Measurements from ENCODE around the gene LRP1B.

LRP1B gene

DNA sequence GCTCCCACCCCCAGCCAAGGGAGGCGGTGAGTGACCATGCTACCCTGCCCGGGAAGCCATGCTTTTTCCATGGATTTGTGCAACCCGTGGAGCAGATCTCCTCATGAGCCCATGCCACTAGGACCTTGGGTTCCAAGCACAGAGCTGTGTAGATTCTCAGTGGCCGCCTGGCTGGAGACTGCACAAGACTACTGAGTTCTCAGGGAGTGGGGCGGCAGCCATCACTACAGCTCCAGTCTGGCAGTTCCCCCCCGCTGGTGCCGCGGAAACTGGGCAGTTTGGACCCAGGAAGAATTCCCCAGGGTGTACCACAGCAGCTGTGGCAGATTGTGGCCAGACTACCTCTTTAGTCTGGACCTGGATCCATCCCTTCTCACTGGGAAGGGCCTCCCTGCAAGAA is 470.6 kb downstream of the LRP1B start:
- no peak for DNase-seq (ENCODE audit: low spot score)

DNA sequence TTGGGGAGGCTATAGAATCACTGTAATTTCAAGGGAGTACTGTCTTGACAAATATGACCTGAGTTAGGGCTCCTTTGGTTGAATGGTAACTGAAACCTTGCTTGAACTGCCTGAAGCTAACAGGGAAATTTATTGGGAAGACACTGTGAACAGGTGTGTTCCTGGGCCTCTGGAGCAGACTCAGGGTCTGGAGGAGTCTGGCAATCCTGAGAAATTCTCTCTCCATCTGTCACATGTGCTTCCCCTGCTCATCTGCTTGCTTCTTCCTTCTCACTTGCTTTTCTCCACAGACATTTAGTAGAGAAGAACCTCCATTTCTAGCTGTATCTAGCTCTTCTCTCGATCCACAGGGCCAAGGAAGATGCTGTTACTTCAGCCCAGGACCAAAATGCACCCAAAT is 476.5 kb downstream of the LRP1B start:
- DNase-seq (ENCODE audit: low spot score), result no peak

DNA sequence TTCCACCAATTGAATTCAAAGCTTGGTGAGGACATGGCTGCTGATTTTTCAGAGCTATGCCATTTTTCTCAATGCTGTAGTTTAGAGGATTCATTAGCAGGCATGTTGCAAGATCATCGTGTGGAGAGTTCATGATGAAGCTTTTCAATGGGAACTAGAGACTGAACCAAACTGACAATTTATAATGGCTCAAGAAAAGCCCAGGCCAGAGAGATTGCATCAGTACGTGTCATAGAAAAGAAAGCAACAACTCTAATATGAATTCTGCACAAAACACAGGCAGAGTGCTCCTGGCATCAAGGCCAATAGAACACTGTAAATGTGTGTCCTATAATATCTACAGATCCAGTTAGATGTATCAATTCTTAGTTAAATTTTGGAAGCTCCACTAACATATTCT is 477.6 kb downstream of the LRP1B start:
- DNase-seq (ENCODE audit: low spot score), result no peak

DNA sequence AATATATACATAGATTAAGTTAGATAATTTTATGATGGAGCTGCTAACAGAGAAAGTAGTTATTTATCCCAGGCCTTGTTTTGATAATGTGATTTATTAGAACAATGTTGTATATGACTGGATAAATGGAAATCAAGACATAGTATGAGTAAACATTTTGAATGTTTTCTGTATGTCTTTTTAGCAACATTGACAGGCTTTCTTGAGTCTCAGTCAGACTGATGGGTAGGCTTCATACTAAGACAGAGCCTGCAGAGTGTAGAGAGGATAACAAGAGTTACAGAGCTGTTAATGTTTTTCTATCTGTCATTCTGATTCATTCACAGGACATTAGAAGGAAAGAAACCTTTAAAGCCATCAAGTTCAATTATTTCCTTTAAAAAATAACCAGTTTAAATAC is 478.5 kb downstream of the LRP1B start:
- no peak for DNase-seq (ENCODE audit: low spot score)

DNA sequence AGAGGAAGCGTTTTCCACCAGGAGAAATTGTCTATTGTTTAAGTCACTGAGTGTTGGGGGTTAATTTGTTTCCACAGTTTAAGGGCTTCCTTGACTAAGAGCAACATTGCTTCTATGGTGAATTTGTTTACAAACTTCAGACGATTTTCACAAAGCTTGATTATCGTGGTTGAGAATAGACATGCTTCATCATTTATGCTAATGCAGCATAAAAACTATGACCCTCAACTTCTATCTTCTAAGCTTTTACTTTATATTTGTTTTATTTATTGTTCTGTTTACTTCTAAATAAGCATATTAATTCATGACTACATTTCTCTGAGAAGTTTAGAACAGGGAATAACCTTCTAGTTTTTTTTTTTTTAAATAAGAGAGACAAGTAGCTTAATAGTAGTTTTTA is 483.5 kb downstream of the LRP1B start:
- DNase-seq (ENCODE audit: low spot score), result no peak

DNA sequence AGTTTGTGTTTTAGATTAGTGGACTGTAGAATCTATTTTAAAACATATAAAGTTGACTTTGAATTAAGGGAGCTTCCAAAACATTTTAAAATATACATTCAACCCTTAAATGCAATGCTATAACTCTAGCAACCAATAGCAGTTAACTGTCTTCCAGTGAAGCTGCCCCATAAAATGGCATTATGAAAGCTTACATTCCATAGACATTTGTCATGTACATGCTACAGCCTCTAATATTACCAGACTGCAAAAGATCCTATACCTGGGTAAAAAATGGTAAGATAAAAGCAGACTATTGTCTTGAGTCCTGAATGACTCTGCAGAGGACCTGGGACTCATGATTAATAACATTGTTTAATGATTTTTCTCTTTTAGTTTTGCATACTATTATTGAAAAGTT is 489.4 kb downstream of the LRP1B start:
- DNase-seq (ENCODE audit: low spot score), result no peak

DNA sequence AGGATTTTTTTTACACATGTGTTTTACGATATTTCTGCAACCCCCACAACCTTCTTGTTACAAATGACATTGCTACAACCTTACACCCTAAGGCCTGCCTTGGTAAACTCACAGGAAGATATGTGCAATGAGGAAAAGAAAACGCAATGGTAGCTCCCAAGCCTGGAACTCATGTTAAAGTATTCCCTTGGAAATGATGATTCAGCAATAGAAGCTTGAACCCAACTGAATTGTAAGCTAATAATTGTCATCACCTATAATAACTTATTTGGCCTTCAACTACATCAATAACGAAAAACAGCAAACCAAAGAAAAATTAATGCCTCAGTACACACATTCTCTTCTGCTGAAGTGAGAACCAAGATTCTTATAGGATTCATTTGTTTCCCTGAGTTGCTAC is 491.0 kb downstream of the LRP1B start:
- DNase-seq (ENCODE audit: low spot score), result no peak

DNA sequence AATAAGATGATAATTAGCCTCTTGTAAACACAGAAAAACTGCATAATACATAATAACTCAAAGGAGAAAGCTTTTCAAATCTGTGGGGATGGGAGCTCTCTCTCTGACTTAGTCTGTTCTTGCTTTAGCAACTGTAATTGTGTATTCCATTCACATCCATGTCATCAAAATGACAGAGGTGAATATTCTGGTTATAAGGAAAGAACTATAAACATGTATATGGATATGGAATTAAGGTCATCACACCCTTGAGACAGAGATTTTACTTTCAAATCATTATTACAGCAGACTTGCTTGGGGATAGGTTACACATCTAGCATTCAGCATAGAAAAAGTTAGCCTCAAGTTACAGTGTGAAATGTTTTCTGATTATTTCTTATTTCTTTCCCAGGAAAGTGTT is 497.7 kb downstream of the LRP1B start:
- DNase-seq (ENCODE audit: low spot score), result no peak

DNA sequence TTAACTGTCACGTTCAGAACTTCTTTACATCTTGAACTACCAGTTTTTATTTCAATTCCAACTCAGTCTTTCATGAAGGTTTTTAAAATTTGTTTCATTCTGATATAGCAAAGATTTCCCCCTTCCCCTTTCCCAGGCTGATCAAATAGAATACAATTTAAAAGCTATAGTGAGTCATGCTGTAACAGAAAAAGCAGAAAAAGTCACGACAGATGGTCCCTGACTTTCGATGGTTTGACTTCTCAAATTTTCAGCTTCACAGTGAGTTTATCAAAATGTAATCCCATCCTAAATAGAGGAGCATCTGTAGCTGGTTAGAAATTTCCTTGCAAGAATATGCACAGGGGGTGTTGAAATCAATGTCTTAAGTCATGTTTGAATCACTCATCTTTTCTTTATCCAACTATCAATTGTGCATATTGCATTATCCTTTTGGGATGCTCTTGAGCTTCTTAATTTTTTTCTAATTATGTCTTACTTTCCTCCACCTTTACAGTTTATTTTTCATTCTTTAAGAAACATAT is 500.3 kb downstream of the LRP1B start:
- DNase-seq (ENCODE audit: low spot score), result no peak

DNA sequence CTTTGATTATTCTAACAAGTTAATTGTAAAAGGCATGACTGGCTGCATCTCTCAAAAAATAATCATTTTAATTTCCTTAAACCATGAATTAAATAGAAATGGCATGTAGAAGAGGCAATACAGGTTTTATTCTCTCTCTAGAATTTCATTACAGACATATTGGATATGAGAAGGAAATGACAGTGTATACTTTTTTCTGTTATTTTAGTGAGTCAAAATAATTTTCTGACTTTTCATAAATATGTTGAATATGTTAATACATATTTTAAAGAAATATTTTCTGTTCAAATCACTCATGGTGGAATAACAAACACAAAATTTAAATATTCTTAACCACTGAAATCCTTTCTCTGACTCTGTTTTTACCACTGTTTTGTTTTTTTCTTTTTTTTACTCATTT is 510.4 kb downstream of the LRP1B start:
- DNase-seq (ENCODE audit: low spot score), result no peak

DNA sequence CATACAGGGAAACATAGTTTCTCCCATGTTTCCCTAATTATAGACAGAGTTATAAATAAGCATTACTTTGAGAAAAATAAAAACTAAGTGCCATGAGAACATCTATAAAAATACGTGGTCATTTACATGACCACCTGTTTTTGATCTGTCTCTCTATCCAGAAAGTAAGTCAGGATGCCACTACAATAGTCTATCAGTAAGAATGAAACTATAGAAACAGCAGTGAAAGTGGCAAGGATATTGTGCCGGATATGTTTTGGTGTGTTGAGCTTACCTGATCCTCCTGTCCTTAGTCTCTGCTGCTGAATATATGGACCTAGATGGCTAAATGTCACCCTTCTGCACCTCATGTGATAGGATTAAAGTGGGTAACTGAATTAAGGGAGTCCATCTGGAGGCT is 512.4 kb downstream of the LRP1B start:
- DNase-seq (ENCODE audit: low spot score), result no peak

DNA sequence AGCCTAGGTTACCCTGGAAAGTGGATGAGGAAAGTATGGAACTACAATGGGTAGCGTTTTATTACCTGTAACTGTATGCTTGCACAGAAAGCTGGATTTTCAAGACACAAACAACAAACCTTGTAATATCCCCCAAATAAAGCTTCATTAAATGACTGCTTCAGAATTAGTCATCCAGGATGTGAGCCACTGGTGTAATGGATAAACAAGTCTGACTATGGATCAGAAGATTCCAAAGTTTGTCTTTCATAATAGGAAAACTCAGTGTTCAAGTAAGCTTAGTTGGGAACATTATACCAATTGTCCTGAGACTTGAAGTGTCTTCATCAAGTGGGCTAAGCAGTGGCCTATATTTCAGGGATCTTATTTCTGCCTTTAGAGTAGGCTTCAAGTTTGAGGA is 518.8 kb downstream of the LRP1B start:
- DNase-seq (ENCODE audit: low spot score), result no peak

DNA sequence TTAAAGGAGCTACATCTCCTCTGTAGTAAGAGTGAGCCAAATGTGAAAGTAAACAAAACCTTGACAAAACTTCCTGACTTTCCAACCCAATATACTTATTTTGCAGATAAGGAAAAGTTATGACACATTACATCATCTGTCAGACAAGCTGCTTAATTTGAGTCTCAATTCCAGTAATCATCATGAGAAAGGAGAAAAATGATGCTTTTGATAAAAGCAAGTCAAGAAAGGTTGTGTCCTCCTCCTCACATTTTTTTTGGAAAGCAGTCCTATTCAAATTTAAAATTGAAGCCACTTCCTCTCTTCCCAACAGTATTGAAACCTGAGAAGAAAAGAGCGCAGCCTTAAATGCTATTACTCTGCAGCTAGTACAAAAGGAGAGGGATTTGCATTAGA is 519.6 kb downstream of the LRP1B start:
- DNase-seq (ENCODE audit: low spot score), result no peak

DNA sequence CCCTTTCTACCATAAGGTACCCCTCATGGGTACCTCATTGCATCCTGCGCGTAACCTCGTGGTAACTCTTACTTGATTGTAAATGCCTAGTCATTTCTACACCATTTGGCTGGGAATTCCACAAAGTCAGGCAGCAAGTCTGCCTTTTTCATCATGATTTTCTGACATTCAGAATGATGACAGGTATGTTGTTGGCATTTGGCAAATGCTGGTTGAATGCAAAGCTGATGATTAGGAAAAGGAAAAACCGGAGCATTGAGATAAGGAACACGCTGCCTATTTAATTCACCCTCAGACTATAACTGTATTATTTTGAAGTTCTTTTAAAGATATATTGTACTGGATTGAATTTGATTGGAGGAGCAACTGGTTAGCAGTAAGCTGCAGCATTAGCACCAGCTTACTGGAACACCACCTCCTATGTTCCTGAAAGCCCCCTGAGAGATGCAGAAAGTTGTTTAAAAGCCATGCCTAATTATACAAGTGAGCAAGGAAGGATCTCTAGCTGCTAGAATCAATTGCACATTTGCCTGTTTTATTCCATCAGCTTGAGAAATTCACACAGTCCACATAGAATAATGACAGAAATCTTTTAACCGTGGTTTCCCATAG is 520.1 kb downstream of the LRP1B start:
- no peak for DNase-seq (ENCODE audit: low spot score)

DNA sequence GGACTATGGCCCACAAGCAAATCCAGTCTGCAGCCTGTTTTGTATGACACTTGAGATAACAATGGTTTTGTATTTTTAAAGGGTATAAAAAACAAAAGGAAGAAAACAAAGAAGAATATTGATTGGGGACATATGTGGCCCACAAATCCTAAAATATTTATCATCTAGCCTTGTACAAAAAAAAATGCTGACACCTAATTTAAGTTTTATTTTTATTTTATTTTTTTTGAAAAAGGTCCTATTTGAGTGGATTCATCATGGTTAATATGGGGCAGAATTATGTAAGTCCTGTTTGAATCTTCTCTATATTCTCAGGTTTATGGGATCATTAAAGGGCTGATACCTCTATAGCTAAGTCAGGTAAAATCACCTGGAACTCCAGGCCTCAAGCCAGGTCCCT is 525.7 kb downstream of the LRP1B start:
- no peak for DNase-seq (ENCODE audit: low spot score)

DNA sequence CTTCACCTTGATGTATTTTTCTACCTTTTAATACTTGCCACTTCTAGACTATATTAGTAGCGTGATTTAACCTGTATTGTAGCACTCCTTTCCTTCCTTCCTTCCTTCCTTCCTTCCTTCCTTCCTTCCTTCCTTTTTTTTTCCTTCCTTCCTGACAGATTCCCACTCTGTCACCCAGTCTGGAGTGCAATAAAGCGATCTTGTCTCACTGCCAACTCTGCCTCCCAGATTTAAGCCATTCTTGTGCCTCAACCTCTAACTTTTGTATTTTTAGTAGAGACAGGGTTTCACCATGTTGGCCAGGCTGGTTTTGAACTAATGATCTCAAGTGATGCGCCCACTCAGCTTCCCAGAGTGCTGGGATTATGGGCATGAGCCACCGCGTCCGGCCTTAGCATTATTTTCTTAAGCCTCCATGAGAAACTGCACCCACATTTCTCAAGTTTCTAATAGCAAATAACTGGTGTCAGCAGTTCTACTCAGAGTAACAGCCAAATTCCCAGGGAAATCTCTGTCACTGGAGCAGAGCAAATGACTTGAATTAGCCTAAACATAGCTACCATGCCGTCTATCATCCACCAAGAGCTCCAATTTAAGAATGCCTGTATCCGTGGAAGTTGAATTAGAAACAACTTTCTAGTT is 529.2 kb downstream of the LRP1B start:
- DNase-seq (ENCODE audit: low spot score), result no peak

DNA sequence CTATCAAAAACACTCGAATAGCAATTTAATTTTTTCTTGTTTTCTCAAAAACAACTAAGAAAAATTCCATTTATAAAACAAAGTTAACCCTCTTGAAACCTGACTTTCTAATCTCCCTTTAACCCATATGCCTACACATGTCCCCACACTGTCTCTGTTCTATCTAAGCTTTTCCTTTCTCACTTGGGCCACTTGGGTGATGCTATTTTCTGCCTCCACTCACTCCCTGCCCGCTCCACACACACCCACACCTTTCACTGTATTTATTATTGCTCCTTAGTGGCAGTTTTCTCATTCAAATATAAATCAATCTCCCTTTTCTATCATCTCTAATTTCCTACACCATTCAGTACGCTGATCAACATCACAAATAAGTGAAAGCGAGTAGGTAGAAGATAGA is 531.1 kb downstream of the LRP1B start:
- DNase-seq (ENCODE audit: low spot score), result no peak

DNA sequence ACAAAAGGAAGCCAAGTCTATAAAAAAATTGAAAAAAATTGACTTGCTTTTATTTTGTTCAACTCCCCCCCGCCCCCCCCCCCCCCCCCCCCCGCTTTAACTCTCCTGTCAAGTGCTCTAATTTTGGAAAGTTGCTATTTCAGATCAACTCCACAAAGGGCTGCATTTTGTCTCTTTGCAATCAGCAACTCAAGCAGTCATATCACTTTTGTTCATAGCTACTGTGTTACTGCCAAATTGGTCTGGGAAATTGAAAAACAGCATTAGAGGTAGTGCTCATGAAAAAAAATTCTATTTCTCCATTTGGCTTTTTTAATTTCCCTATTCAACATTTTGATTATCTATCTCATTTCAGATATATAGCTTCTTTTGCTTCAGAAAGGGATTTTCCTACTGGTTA is 531.8 kb downstream of the LRP1B start:
- no peak for DNase-seq (ENCODE audit: low spot score)

DNA sequence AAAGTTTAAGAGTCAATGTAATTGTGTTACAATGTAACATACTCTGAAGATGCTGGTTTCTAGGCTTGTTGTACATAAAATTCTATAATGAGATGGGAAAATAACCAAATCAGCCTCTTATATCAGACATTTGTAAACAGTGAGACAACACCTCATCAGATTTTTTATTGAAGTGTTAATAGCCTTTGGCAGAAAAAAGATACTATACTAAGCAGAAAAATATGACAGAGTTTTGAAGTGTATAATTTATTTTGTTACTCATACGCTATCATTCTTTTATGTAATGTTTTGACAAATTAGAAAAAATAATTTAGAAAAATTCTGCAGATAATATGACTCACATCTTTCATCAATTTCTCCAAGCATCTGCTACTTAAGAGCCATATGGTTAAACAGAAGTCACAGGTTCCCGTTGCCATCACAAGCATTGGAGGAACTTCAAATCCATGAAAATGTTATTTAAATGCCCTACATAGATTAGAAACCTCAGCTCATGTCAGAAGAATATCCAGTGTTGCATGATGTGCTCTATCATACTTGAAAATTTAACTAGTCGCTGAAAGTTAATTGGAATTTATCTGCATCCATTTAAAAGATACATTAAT is 535.4 kb downstream of the LRP1B start:
- DNase-seq (ENCODE audit: low spot score), result no peak

DNA sequence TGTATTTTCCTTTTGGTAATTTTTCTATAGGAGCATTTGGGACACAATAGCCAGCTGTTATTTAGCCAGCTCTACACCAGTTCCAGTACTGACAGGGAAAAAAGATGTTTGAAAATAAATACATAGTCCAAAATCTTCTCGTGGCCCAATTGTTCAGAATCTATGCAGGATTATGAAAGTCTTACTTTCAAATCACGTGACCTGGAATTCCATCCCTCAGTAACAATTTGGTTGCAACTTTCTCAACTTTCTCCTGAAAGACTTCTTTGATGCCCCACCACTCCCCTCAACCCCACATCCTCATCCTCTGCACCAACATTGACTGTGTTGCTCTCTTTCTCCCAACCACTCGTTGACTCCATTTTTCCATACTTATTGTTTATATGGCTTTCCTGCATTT is 539.0 kb downstream of the LRP1B start:
- DNase-seq (ENCODE audit: low spot score), result no peak

DNA sequence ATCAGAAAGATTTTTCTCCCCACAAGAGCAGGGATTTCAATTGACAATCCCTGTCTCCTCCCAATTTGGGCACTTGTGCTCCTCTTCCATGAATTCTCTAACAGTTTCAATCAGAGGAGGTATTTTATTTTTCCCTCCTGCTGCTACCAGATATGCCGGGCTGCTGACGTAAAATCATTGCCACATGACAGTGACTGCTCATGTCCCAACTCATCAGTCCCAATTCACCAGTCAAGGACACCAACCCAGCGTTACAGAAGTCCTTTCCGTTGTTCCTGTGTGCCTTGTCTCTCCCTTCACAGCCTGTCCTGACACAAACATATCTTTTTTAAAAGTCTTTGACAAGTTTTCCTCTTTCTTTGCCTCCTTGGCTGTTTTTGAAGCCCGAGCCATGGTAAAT is 540.2 kb downstream of the LRP1B start:
- no peak for DNase-seq (ENCODE audit: low spot score)

DNA sequence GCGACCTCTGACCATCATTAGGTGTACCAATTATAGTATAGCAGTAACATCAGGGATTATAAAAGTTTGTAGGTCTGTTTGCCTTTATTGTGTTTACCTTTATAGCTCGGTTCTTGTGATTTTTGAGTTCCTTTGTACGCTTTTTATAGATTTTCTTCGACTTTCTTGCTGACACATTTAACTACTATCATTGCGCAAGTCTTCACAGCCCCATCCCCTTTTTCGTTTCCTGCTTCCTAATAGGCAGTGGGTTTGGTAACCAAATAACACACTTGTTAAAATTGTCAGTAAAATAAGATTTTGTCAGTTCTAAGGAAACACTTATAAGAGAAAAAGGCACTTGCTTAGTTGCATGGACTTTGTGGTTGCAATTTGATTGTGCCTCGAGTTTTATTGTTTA is 541.5 kb downstream of the LRP1B start:
- no peak for DNase-seq (ENCODE audit: low spot score)

DNA sequence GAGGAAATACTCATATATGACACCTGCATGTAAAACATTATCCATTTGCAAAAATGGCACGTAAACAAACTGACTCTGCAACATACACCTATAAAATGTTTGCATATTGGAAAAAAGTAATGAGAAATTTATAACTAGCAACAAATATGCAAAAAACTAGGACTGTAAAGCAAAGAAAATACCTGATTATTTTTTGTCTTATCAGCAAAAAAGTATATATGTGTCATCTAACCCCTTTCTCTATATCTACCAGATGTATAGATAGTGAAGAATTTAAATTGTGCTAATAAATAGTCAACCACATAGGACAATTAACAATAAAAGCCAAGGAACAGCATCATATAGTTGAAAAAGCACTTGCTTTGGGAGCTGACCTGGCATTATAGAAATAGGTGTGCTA is 543.8 kb downstream of the LRP1B start:
- no peak for DNase-seq (ENCODE audit: low spot score)

DNA sequence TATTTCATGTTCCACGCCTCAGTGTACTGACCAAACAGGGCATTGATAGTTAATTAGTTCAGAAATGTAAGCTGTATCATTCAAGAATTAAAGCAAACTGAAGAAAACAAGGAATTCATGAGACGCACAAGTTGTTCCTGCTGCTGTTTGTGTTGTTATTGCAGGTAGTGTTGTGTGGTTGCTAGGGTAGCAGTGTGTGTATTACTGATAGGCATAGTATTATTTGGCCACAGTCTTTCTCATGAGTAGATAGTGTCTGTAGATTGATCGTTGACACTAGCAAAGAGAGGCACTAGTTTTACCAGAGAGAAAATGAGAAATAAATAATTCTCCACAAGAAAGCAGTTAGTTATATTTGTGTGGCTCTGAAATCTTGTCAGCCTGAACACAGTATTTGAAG is 548.6 kb downstream of the LRP1B start:
- no peak for DNase-seq (ENCODE audit: low spot score)
